Activated effector memory CD4-positive, alpha-beta T cell treated with anti-CD3 and anti-CD28 coated beads, Interleukin-2, amount 50 U/mL, for 16 hours (primary cell): ENCODE results near the gene EPHX1.

Experiments used
- DNase-seq: peaks from one replicate; pipeline ENCODE4 v3.0.0-alpha.2; 2020

EPHX1 gene

GRCh38 chr1:225865514-225865913 is 55.6 kb downstream of the EPHX1 start:
- DNase-seq: no peak

GRCh38 chr1:225866061-225866837 is 56.3 kb downstream of the EPHX1 start:
- DNase-seq: peak; percentile 88

- DNase-seq: no peak
Observed at GRCh38 chr1:225866981-225867380, 57.1 kb downstream of the EPHX1 start.

GRCh38 chr1:225868631-225869330 is 58.9 kb downstream of the EPHX1 start:
- DNase-seq: no peak

GRCh38 chr1:225870911-225871310 is 61.0 kb downstream of the EPHX1 start:
- DNase-seq: no peak

GRCh38 chr1:225871359-225872074 is 61.6 kb downstream of the EPHX1 start:
- DNase-seq: no peak

GRCh38 chr1:225872075-225872430 is 62.1 kb downstream of the EPHX1 start:
- no peak for DNase-seq

- no peak for DNase-seq
Observed at GRCh38 chr1:225873281-225873850, 63.4 kb downstream of the EPHX1 start.

GRCh38 chr1:225874431-225874830 is 64.5 kb downstream of the EPHX1 start:
- DNase-seq: no peak

GRCh38 chr1:225875044-225875815 is 65.3 kb downstream of the EPHX1 start:
- DNase-seq: no peak

GRCh38 chr1:225876900-225877510 is 67.1 kb downstream of the EPHX1 start:
- DNase-seq: no peak

GRCh38 chr1:225877580-225877979 is 67.7 kb downstream of the EPHX1 start:
- DNase-seq: peak; percentile 73

GRCh38 chr1:225878282-225878681 is 68.4 kb downstream of the EPHX1 start:
- no peak for DNase-seq

- no peak for DNase-seq
Observed at GRCh38 chr1:225879521-225880221, 69.7 kb downstream of the EPHX1 start.

GRCh38 chr1:225880222-225880588 is 70.3 kb downstream of the EPHX1 start:
- no peak for DNase-seq

- no peak for DNase-seq
Observed at GRCh38 chr1:225880636-225881035, 70.7 kb downstream of the EPHX1 start.

GRCh38 chr1:225881081-225881958 is 71.4 kb downstream of the EPHX1 start:
- DNase-seq: peak; percentile 80

GRCh38 chr1:225881959-225882693 is 72.2 kb downstream of the EPHX1 start, which contains the start of gene TMEM63A:
Gene TMEM63A, minus strand, starts transcription at chr1:225882380. Its CDS starts 4,800 bp downstream, at chr1:225877580.
- DNase-seq: peak; percentile 96
